Naive thymus-derived CD8-positive, alpha-beta T cell (primary cell): Measurements from ENCODE around the gene NRXN3. TPM values are rescaled to one million over a fixed set of nuclear protein-coding genes. Genes with fewer than 3 reads are reported as not detected.

Experiments used
- ATAC-seq, 2 donors: fragments of 150-1000 bp; cut with Tn5 transposase in 1 of 2; sonication (Bioruptor Pico), chemical (Tn5 transposase) in 1 of 2; 1 replicate in 1 of 2; 2 replicates in 1 of 2; pipeline ENCODE4 v1.10.0; 2021; ENCODE audit warnings: mild to moderate bottlenecking in 2 of 2, moderate library complexity in 2 of 2
- POLR2A ChIA-PET: fragments of 350-600 bp; sonication (Branson Sonifier 250); formaldehyde crosslinking; loops from one replicate; lab custom pipeline; 2021; ENCODE audit warnings: antibody characterized with exemption; lab: Charles Lee
- DNase-seq, 10 donors: peaks; one replicate each; pipeline versions ENCODE4 v3.0.0 to v3.0.0-alpha.2; 2020 to 2022
- H3K27ac Mint-ChIP-seq, 10 donors: one replicate each; pipeline ENCODE4 v1.8.0; 2020 to 2022; ENCODE audit warnings: mild to moderate bottlenecking in 10 of 10, mixed read lengths in 10 of 10, moderate library complexity in 4 of 10, inconsistent platforms in 1 of 10
- H3K27me3 Mint-ChIP-seq, 5 donors: one replicate each; pipeline ENCODE4 v1.8.0; 2021 to 2022; ENCODE audit warnings: mixed read lengths in 5 of 5
- H3K36me3 Mint-ChIP-seq, 3 donors: one replicate each; pipeline ENCODE4 v1.8.0; 2020 to 2022; ENCODE audit warnings: mixed read lengths in 3 of 3, mild to moderate bottlenecking in 2 of 3, inconsistent platforms in 1 of 3
- H3K4me1 Mint-ChIP-seq, 4 donors: one replicate each; pipeline ENCODE4 v1.8.0; 2021 to 2022; ENCODE audit warnings: mixed read lengths in 4 of 4
- H3K4me3 Mint-ChIP-seq, 10 donors: one replicate each; pipeline ENCODE4 v1.8.0; 2020 to 2022; ENCODE audit warnings: mild to moderate bottlenecking in 10 of 10, mixed read lengths in 10 of 10, moderate library complexity in 6 of 10, inconsistent platforms in 1 of 10
- H3K9me3 Mint-ChIP-seq, 9 donors: one replicate each; pipeline ENCODE4 v1.8.0; 2020 to 2022; ENCODE audit warnings: mixed read lengths in 9 of 9, mild to moderate bottlenecking in 3 of 9, inconsistent platforms in 1 of 9, moderate library complexity in 1 of 9
- polyA plus RNA-seq, 3 donors: library from polyadenylated mRNA; unstranded; fragments of 300-500 nt; fragmentation: Illumina TruSeq; gene quantifications; one replicate each; pipeline ENCODE4 v1.2.3, GENCODE V29; 2021
- total RNA-seq, 8 experiments: library from RNA in 2 of 8; stranded (reverse) in 2 of 8; gene quantifications; one replicate each; pipeline ENCODE4 v1.2.3 and lab custom pipeline; 2021 to 2026

NRXN3 gene
- total and polyA plus RNA-seq, 5 experiments from 2014 or later, result not detected

DNA sequence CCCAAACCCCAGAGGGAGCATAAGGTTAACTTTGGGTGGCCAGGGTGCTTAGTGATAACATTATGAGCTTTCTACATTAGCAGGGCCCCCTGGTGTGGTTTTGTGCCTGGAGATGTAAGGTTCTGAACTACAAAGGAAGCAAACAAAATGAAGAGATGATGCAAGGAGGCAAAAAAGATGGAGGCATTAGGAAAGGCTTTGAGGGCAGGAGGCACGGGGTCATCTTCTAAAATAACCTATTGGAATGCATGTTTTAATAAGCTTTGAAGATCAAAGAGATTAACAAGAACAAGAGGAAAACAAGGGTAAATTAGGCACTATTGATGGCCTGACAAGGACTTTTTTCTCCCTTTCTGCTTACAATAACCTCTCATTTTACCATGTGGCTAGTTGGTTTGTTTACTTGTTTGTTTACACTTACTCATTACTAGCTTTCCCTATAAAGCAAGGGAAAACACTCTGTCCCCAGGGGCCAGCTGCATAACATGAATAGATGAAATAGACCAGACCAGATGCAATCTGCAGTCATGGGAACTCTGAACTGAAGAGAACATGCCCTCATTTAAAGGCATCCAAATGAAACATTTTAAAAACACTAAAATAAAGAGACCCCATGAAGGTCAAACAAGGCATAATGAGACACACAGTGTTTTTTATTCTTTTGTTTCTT is 1650.8 kb downstream of the NRXN3 start:
- Mint-ChIP-seq H3K36me3 (no peaks in the 10 kb centered on the region), H3K4me3 (no peak overlapping the region), H3K27ac (no peak overlapping the region), H3K9me3 (peaks cover 0 to 18% (median 0%) of the 10 kb centered on the region in 9 donors), H3K27me3 (no peaks in the 10 kb centered on the region), H3K4me1 (no peaks in the 10 kb centered on the region)
- DNase-seq (no peak), ATAC-seq (no peak)
- POLR2A ChIA-PET, result no interaction called here

DNA sequence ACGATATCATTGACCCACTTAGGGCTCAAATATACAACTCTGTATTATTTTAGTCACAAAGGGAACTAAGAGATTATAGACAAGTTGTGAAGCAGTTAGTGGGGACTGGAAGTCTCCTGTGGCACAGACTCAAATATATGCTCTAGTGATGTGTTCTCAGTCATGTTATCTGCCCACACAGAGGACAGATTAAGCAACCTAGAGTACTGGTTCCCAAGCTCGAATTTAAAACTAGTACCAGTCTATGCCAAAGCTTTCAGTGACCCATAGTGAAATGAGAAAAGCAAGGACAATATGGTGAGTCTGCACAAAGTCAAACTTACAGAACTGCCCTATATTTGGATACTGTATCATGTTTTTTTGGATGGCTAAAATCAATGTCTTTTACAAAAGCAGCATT is 1651.9 kb downstream of the NRXN3 start:
- Mint-ChIP-seq H3K4me1 (no peaks in the 10 kb centered on the region), H3K36me3 (peaks cover 0 to 2% (median 0%) of the 10 kb centered on the region in 3 donors), H3K4me3 (no peak overlapping the region), H3K27me3 (peaks cover 0 to 6% (median 0%) of the 10 kb centered on the region in 5 donors), H3K9me3 (peaks cover 0 to 20% (median 3%) of the 10 kb centered on the region in 9 donors), H3K27ac (no peak overlapping the region)
- DNase-seq, result no peak
- ATAC-seq, result no peak
- POLR2A ChIA-PET, result no interaction called here

- H3K4me3 Mint-ChIP-seq, result no peak overlapping the region
- peaks cover 0 to 14% (median 0%) of the 10 kb centered on the region in 9 donors for H3K9me3 Mint-ChIP-seq
- peaks cover 0 to 8% (median 0%) of the 10 kb centered on the region in 3 donors for H3K36me3 Mint-ChIP-seq
- POLR2A ChIA-PET, result no interaction called here
- H3K4me1 Mint-ChIP-seq, result no peaks in the 10 kb centered on the region
- no peak for DNase-seq
- peaks cover 0 to 7% (median 0%) of the 10 kb centered on the region in 5 donors for H3K27me3 Mint-ChIP-seq
- no peak overlapping the region for H3K27ac Mint-ChIP-seq
- ATAC-seq, result no peak
These were observed 1654.9 kb downstream of the NRXN3 start for GRCh38 chr14:79825046-79825521.

DNA sequence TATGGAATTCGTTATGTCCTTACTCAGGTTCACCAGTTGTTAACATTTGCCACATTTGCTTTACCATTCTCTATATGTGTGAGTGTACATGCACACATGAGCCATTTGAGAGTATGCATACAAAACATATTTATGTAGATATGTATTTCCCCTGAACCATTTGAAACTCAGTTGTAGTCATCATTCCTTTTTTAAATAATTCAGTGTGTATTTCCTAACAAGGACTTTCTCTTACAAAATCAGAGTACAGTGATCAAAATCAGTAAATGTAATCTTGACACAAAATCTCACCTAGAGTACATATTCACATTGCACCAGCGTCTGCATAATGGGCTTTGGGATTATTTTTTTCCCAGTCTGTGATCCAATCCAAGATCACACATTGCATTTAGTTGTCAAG is 1656.2 kb downstream of the NRXN3 start:
- Mint-ChIP-seq H3K27me3 (peaks cover 0 to 7% (median 0%) of the 10 kb centered on the region in 5 donors), H3K36me3 (peaks cover 0 to 8% (median 0%) of the 10 kb centered on the region in 3 donors), H3K27ac (no peak overlapping the region), H3K4me1 (no peaks in the 10 kb centered on the region), H3K9me3 (peaks cover 0 to 10% (median 0%) of the 10 kb centered on the region in 9 donors), H3K4me3 (no peak overlapping the region)
- ATAC-seq (no peak), DNase-seq (no peak)
- POLR2A ChIA-PET, result no interaction called here

DNA sequence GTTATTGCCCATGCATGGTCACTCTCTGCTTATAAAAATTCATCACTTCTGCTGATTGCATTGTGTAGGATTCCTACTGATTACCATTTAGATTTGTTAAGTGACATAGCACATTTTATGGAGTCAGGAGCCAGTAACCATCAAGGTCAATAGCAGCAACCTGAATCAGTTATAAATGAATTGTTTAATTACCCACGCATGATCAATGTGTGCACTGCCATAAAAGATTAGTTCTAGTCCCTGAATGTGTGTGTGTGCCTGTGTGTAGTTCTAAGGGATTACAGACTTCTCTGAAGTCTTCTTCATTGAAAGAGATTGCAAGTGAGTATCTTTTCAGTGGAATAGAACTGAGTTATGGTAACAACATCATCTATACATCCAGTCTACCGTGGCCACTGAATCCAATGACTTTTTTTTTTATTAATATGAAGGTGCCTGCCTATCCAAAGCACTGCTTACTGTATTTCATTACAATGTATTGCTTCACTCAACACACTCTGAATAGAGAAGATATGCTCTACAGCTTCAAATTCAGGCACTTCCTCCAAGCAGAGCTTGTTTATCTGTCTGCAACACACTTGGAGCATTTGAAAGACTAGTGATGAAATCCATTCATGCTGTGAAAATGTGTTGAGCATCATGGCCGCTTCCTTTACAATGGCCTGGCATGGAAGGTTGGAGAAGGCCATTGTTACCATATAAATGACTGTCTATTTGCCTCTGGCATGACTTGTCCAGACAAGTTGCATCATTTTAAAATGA is 1659.4 kb downstream of the NRXN3 start:
- H3K27me3 Mint-ChIP-seq, result peaks cover 0 to 7% (median 0%) of the 10 kb centered on the region in 5 donors

GRCh38 chr14:79831195-79831892 is 1661.2 kb downstream of the NRXN3 start:
- Mint-ChIP-seq H3K27me3 (peaks cover 0 to 7% (median 0%) of the 10 kb centered on the region in 5 donors), H3K36me3 (peaks cover 0 to 8% (median 0%) of the 10 kb centered on the region in 3 donors), H3K4me1 (no peaks in the 10 kb centered on the region), H3K4me3 (no peak overlapping the region), H3K27ac (no peak overlapping the region), H3K9me3 (peaks cover 0 to 10% (median 1%) of the 10 kb centered on the region in 9 donors)
- POLR2A ChIA-PET, result no interaction called here
- ATAC-seq, result no peak
- DNase-seq, result no peak

More for the DNA sequence above, 1659.4 kb downstream of the NRXN3 start:
- POLR2A ChIA-PET, result no interaction called here
- Mint-ChIP-seq H3K27ac (no peak overlapping the region), H3K36me3 (peaks cover 0 to 8% (median 0%) of the 10 kb centered on the region in 3 donors), H3K9me3 (peaks cover 0 to 10% (median 1%) of the 10 kb centered on the region in 9 donors), H3K4me1 (no peaks in the 10 kb centered on the region), H3K4me3 (no peak overlapping the region)
- ATAC-seq (no peak), DNase-seq (no peak)

DNA sequence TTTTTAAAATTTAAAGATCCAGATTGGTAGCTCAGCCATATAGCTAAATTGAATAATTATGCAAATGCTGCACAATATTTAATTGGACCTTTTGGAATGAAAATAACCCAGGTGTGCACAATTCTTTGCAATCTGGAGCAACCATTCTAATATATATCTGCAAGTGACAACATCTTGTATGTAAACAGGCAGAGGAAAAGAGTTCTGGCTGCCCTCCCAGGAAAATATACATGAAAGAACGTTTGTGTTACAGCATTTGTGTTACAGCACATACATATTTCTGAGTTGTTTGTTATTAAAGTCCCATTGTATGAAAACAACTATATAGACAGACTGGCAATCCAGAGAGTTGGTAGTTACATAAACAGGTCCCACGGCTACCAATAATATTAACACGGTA is 1663.6 kb downstream of the NRXN3 start:
- Mint-ChIP-seq H3K4me1 (no peaks in the 10 kb centered on the region), H3K36me3 (no peaks in the 10 kb centered on the region), H3K27me3 (no peaks in the 10 kb centered on the region), H3K4me3 (no peak overlapping the region), H3K9me3 (peaks cover 0 to 3% (median 0%) of the 10 kb centered on the region in 9 donors), H3K27ac (no peak overlapping the region)
- no peak for ATAC-seq
- POLR2A ChIA-PET, result no interaction called here
- no peak for DNase-seq

- H3K4me1 Mint-ChIP-seq, result no peaks in the 10 kb centered on the region
- DNase-seq, result no peak
- H3K27me3 Mint-ChIP-seq, result no peaks in the 10 kb centered on the region
- POLR2A ChIA-PET, result no interaction called here
- no peak overlapping the region for H3K27ac Mint-ChIP-seq
- H3K9me3 Mint-ChIP-seq, result peaks cover 0 to 3% (median 0%) of the 10 kb centered on the region in 9 donors
- ATAC-seq, result no peak
- H3K4me3 Mint-ChIP-seq, result no peak overlapping the region
- no peaks in the 10 kb centered on the region for H3K36me3 Mint-ChIP-seq
These were observed 1664.7 kb downstream of the NRXN3 start for GRCh38 chr14:79834868-79835267.

GRCh38 chr14:79836577-79836976 is 1666.4 kb downstream of the NRXN3 start:
- H3K9me3 Mint-ChIP-seq, result peaks cover 0 to 2% (median 0%) of the 10 kb centered on the region in 9 donors
- no peak overlapping the region for H3K27ac Mint-ChIP-seq
- H3K4me1 Mint-ChIP-seq, result no peaks in the 10 kb centered on the region
- H3K27me3 Mint-ChIP-seq, result no peaks in the 10 kb centered on the region
- POLR2A ChIA-PET, result no interaction called here
- DNase-seq, result no peak
- H3K36me3 Mint-ChIP-seq, result no peaks in the 10 kb centered on the region
- no peak for ATAC-seq
- H3K4me3 Mint-ChIP-seq, result no peak overlapping the region

- no peak for DNase-seq
- peaks cover 0 to 2% (median 0%) of the 10 kb centered on the region in 9 donors for H3K9me3 Mint-ChIP-seq
- POLR2A ChIA-PET, result no interaction called here
These were observed 1667.5 kb downstream of the NRXN3 start for GRCh38 chr14:79837699-79838098.

GRCh38 chr14:79840103-79840502 is 1669.9 kb downstream of the NRXN3 start:
- ATAC-seq (no peak), DNase-seq (no peak)
- Mint-ChIP-seq H3K4me1 (no peaks in the 10 kb centered on the region), H3K9me3 (peaks cover 0 to 2% (median 0%) of the 10 kb centered on the region in 9 donors), H3K27me3 (peaks cover 0 to 3% (median 0%) of the 10 kb centered on the region in 5 donors), H3K36me3 (no peaks in the 10 kb centered on the region), H3K4me3 (no peak overlapping the region), H3K27ac (no peak overlapping the region)
- POLR2A ChIA-PET, result no interaction called here

More at GRCh38 chr14:79837699-79838098, 1667.5 kb downstream of the NRXN3 start:
- no peak overlapping the region for H3K4me3 Mint-ChIP-seq
- no peaks in the 10 kb centered on the region for H3K4me1 Mint-ChIP-seq
- no peak for ATAC-seq
- no peaks in the 10 kb centered on the region for H3K36me3 Mint-ChIP-seq
- peaks cover 0 to 2% (median 0%) of the 10 kb centered on the region in 5 donors for H3K27me3 Mint-ChIP-seq
- H3K27ac Mint-ChIP-seq, result no peak overlapping the region

- Mint-ChIP-seq H3K36me3 (no peaks in the 10 kb centered on the region), H3K4me1 (no peaks in the 10 kb centered on the region), H3K27ac (no peak overlapping the region), H3K9me3 (peaks cover 0 to 2% (median 0%) of the 10 kb centered on the region in 9 donors), H3K27me3 (peaks cover 0 to 3% (median 0%) of the 10 kb centered on the region in 5 donors), H3K4me3 (no peak overlapping the region)
- DNase-seq, result no peak
- POLR2A ChIA-PET, result no interaction called here
- ATAC-seq, result no peak
These were observed 1670.7 kb downstream of the NRXN3 start for GRCh38 chr14:79840831-79841230.
